GM12892 (cell line): ENCODE results near the gene PLPPR4.

Source experiments
- POLR2A ChIP-seq: IDR thresholded peaks from 2 replicates; pipeline ENCODE4 v1.6.1; 2011; ENCODE audit warnings: low read depth, low read length, control low read depth
- TAF1 ChIP-seq: IDR thresholded peaks from 2 replicates; pipeline ENCODE4 v1.6.1; 2011; ENCODE audit warnings: low read depth, mild to moderate bottlenecking, control low read depth, low read length, borderline replicate concordance

- TF ChIP-seq TAF1 = no peak
- TF ChIP-seq POLR2A = no peak
These were observed 18.1 kb upstream of the PLPPR4 start for GRCh38 chr1:99246152-99246551.
